K562 (cell line): ENCODE data around the gene L3MBTL1. TPM values are rescaled to one million over a fixed set of nuclear protein-coding genes. Genes with fewer than 3 reads are reported as not detected.

Experiments
- ATAC-seq: fragments of 200-7000 bp; cut with Tn5 transposase; 3 replicates; pipeline ENCODE4 v1.9.1; 2020; ENCODE audit warnings: moderate library complexity
- BruUV-seq: library from RNA; stranded (reverse); fragments of 400-500 nt; replicated peaks from 2 replicates; lab custom pipeline; 2021; lab: Mats Ljungman, UMichigan
- CTCF ChIA-PET: fragments of 300-600 bp; formaldehyde crosslinking; extraction: SDS; loops from one replicate; lab custom pipeline; 2021; ENCODE audit warnings: low intra/inter-chr PET ratio; lab: Yijun Ruan, JAX
- POLR2A ChIA-PET: fragments of 300-600, 350-650 bp; sonication (Branson Sonifier 250); formaldehyde crosslinking; extraction: SDS; loops from one replicate; lab custom pipeline; 2021; ENCODE audit warnings: antibody characterized with exemption, inconsistent platforms; lab: Yijun Ruan, JAX
- DNase-seq, 4 experiments: peaks; one replicate each; pipeline versions ENCODE4 v3.0.0 to v3.0.0-alpha.2; 2011 to 2018; ENCODE audit warnings: low spot score in 3 of 4, mixed read lengths in 3 of 4; ENCODE audit errors: extremely low read depth in 1 of 4
- FAIRE-seq: peaks from 2 replicates; lab custom pipeline; 2011; peaks lifted over from hg19 to GRCh38; lab: Jason Lieb, UNC
- H2AFZ ChIP-seq: 2 replicates; pipeline ENCODE4 v1.6.0; 2011; ENCODE audit warnings: low read depth, low read length, control low read depth, inconsistent platforms
- H3K27ac ChIP-seq: fragments of 200-600 bp; 3 replicates; pipeline ENCODE4 v1.8.0; 2011; ENCODE audit warnings: low read depth, mild to moderate bottlenecking, control low read depth, inconsistent platforms, low read length, moderate library complexity, mixed read lengths; ENCODE audit errors: extremely low read depth
- H3K27me3 ChIP-seq, 2 experiments: fragments of 300-600 bp in 1 of 2; 2 replicates in 1 of 2; 3 replicates in 1 of 2; pipeline versions ENCODE4 v1.6.0 to v1.8.0; 2011; ENCODE audit warnings: inconsistent platforms in 2 of 2, low read length in 2 of 2, mild to moderate bottlenecking in 1 of 2, mixed read lengths in 1 of 2, moderate library complexity in 1 of 2; ENCODE audit not compliant: control insufficient read depth in 2 of 2, insufficient read depth in 2 of 2
- H3K36me3 ChIP-seq: fragments of 300-600 bp; 3 replicates; pipeline ENCODE4 v1.8.0; 2011; ENCODE audit warnings: mild to moderate bottlenecking, low read length, inconsistent platforms; ENCODE audit not compliant: control insufficient read depth, insufficient read depth
- H3K4me1 ChIP-seq, 2 experiments: fragments of 200-600 bp in 1 of 2; replicated peaks in 1 of 2; 2 replicates in 1 of 2; 3 replicates in 1 of 2; pipeline versions ENCODE4 v1.5.1 to v1.8.0; 2011; ENCODE audit warnings: inconsistent platforms in 2 of 2, low read length in 2 of 2, mild to moderate bottlenecking in 1 of 2, mixed read lengths in 1 of 2, moderate library complexity in 1 of 2; ENCODE audit not compliant: control insufficient read depth in 2 of 2, insufficient read depth in 2 of 2
- H3K4me2 ChIP-seq: 2 replicates; pipeline ENCODE4 v1.6.1; 2011; ENCODE audit warnings: low read length, control low read depth, inconsistent platforms, mixed read lengths; ENCODE audit not compliant: insufficient read depth
- H3K4me3 ChIP-seq: fragments of 200-600 bp; sonication (generic), shearing (Covaris generic); 2 replicates; pipeline ENCODE4 v1.5.1; 2016; ENCODE audit warnings: control low read depth, inconsistent platforms
- H3K79me2 ChIP-seq: fragments of 200-600 bp; 3 replicates; pipeline ENCODE4 v1.8.0; 2011; ENCODE audit warnings: low read length, inconsistent platforms; ENCODE audit not compliant: control insufficient read depth, insufficient read depth
- H3K9ac ChIP-seq, 2 experiments: 2 replicates each; pipeline versions ENCODE4 v1.6.0 to v1.6.1; 2011; ENCODE audit warnings: low read depth in 2 of 2, low read length in 2 of 2, control low read depth in 1 of 2, inconsistent platforms in 1 of 2, mild to moderate bottlenecking in 1 of 2, mixed read lengths in 1 of 2; ENCODE audit not compliant: insufficient read depth in 1 of 2
- H3K9me1 ChIP-seq: one replicate; pipeline ENCODE4 v1.6.0; 2011; ENCODE audit warnings: inconsistent platforms, mild to moderate bottlenecking, low read length, moderate library complexity; ENCODE audit not compliant: control insufficient read depth, insufficient read depth
- H3K9me3 ChIP-seq: replicated peaks from 2 replicates; pipeline ENCODE4 v1.5.1; 2011; ENCODE audit warnings: low read depth, low read length, inconsistent platforms; ENCODE audit not compliant: control insufficient read depth, insufficient read depth
- H4K20me1 ChIP-seq: replicated peaks from 2 replicates; pipeline ENCODE4 v1.6.1; 2011; ENCODE audit warnings: low read length, inconsistent platforms, mixed read lengths; ENCODE audit not compliant: control insufficient read depth, insufficient read depth
- CEBPB ChIP-seq: fragments of 450-650 bp; IDR thresholded peaks from 2 replicates; pipeline ENCODE4 v1.6.1; 2016; ENCODE audit warnings: missing genetic modification characterization, missing compliant biosample characterization
- HSF4 ChIP-seq: fragments of 250-450 bp; sonication (Bioruptor Pico); IDR thresholded peaks from 2 replicates; pipeline ENCODE4 v2.1.2; 2022; ENCODE audit warnings: mild to moderate bottlenecking, moderate library complexity, borderline replicate concordance
- MLLT1 ChIP-seq, 2 experiments: fragments of 450-650 bp; IDR thresholded peaks; 2 replicates each; pipeline ENCODE4 v1.6.1; 2016
- NEUROD1 ChIP-seq: fragments of 150-350 bp; IDR thresholded peaks from 2 replicates; pipeline ENCODE4 v1.6.1; 2014; ENCODE audit warnings: borderline replicate concordance, low read length, low read depth; ENCODE audit not compliant: partially characterized antibody
- PRMT5 ChIP-seq: sonication (generic); formaldehyde crosslinking; IDR thresholded peaks from 2 replicates; pipeline ENCODE4 v1.5.0; 2020; ENCODE audit warnings: missing genetic modification reagents
- RBM15 ChIP-seq: fragments of 200-400 bp; formaldehyde crosslinking; IDR thresholded peaks from 2 replicates; pipeline ENCODE4 v1.6.1; 2018; ENCODE audit warnings: mild to moderate bottlenecking, low read length, moderate library complexity; ENCODE audit not compliant: insufficient read depth
- TOE1 ChIP-seq, 2 experiments: fragments of 450-650 bp in 1 of 2; sonication (generic) in 1 of 2; formaldehyde crosslinking in 1 of 2; IDR thresholded peaks; 2 replicates each; pipeline versions ENCODE4 v1.7.1 to v1.8.0; 2016 to 2022; ENCODE audit warnings: borderline replicate concordance in 2 of 2, mild to moderate bottlenecking in 2 of 2, antibody characterized with exemption in 1 of 2, inconsistent platforms in 1 of 2, low read depth in 1 of 2, missing genetic modification reagents in 1 of 2, moderate library complexity in 1 of 2
- ZBTB49 ChIP-seq: sonication (generic); formaldehyde crosslinking; IDR thresholded peaks from 2 replicates; pipeline ENCODE4 v1.8.0; 2022; ENCODE audit warnings: missing genetic modification reagents, mild to moderate bottlenecking, borderline replicate concordance
- WGBS: fragments of 100-300 bp; shearing (Covaris generic); methylation state at CpG from one replicate; pipeline ENCODE4 v1.1.6; 2016; ENCODE audit warnings: low coverage, mixed read lengths; ENCODE audit not compliant: insufficient coverage; ENCODE audit errors: missing lambda C conversion rate; 5-methylcytosine and 5-hydroxymethylcytosine counted together
- in situ Hi-C: fragments of 300-500 bp; cut with MboI; formaldehyde crosslinking; loops from 4 replicates; pipeline ENCODE4 v1.15.0; 2018; ENCODE audit warnings: inconsistent platforms, mixed read lengths
- intact Hi-C: fragments of 100-400 bp; cut with micrococcal nuclease; formaldehyde crosslinking; loops from 2 replicates; pipeline ENCODE4 v1.14.2; 2022
- polyA plus RNA-seq, 8 experiments: library from polyadenylated mRNA; depleted of rRNA in 4 of 8; stranded (reverse) in 5 of 8; unstranded in 3 of 8; fragments of >200 nt; fragmentation: Nextera tagmentation in 2 of 8; fragmentation: Illumina TruSeq in 1 of 8; extraction: Ambion mirVana in 2 of 8; extraction: Trizol in 1 of 8; gene quantifications; 2 replicates each; pipeline versions ENCODE4 v1.2.1 to v1.2.3, GENCODE V29; 2011 to 2014; ENCODE audit warnings: inconsistent platforms in 1 of 8, missing spikeins in 1 of 8
- total RNA-seq, 7 experiments: library from RNA; depleted of rRNA in 6 of 7; stranded (reverse); fragments of >200 nt in 6 of 7; fragmentation: Illumina TruSeq in 2 of 7; extraction: Trizol in 2 of 7; gene quantifications; 2 replicates each; pipeline versions ENCODE4 v1.2.1 to v1.2.3, GENCODE V29; 2011 to 2021; ENCODE audit warnings: low replicate concordance in 1 of 7
- TF ChIP-seq, protein P1 (sequence below): fragments of 250-450 bp; sonication (Bioruptor Pico); IDR thresholded peaks from 2 replicates; pipeline ENCODE4 v1.5.0; 2021; ENCODE audit warnings: mild to moderate bottlenecking, borderline replicate concordance

The L3MBTL1 gene
- total and polyA plus RNA-seq, 9 of the 15 experiments (the other 6 are each of a cell fraction or from before 2014, with no cell fraction given) = 0.77 to 10.0 (median 4.4) TPM

DNA sequence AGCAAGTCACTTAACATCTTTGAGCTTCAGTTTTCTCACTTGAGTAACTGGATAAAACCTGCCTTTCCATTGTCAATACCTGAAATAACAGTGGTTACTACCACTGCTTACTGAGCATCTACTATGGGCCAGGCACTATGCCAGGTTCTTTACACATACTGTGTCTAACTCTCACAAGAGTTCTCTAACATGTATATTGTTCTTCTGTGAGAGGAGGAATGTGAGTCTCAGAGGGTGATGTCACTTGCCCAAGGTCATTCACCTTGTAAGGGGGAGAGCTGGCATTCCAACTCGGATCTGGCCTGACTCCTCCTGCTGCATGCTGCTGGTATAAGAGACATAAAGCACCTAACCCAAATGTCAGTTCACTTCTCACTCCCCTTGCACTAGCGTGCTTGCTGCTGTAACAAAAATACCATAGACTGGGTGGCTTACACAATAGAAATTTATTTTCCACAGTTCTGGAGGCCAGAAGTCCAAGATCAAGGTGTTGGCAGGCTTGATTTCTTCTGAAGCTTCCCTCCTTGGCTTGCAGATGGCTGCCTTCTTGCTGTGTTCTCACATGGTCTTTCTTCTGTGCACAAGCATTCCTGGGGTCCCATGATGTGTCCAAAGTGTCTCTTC, 29.4 kb downstream of the L3MBTL1 start (continued):
- TF ChIP-seq ZBTB49 (no peak), PRMT5 (CRISPR knock-in tag) (no peak), HSF4 (CRISPR knock-in tag) (no peak), CEBPB (tag) (no peak)

- no peak overlapping the region for H3K4me3 ChIP-seq
- H3K4me1 ChIP-seq = peaks cover 18 to 24% of the 10 kb centered on the region in 2 experiments; a peak in 4 of 5 replicates
- in situ Hi-C loops = no loop called here
- H2AFZ ChIP-seq = peak overlapping the region; percentile 60
- no peaks in the 10 kb centered on the region for H3K79me2 ChIP-seq
- BruUV-seq = no TSS peak
- no peaks in the 10 kb centered on the region for H4K20me1 ChIP-seq
- peaks cover 6% of the 10 kb centered on the region for H3K9me1 ChIP-seq
- peak; percentile 94 for ATAC-seq
- H3K4me2 ChIP-seq = peak overlapping the region; percentile 74
- CTCF ChIA-PET = interaction anchor here (1.7 to 1.8 kb wide), 2 partner anchors 154 to 156 kb away, joined by 5 to 35 read pairs; no protein-coding TSS in a partner anchor
- peak overlapping the region; percentile 53 to 61; a peak in 3 of 4 replicates for H3K9ac ChIP-seq
- intact Hi-C loops = loop anchor here (1.0 to 10.0 kb wide), 3 partner anchors 91 to 547 kb away; no protein-coding TSS in a partner anchor
- DNase-seq = peak; percentile 75 to 87 (median 82)
- 1% methylated on average over 4 of the region's 4 CpGs for WGBS
- POLR2A ChIA-PET = interaction anchor here (0.5 to 1.5 kb wide), 15 partner anchors 9 to 190 kb away, joined by 3 to 7 read pairs (median 4); partner anchors contain the start of genes IFT52 and SRSF6
- H3K27me3 ChIP-seq = no peaks in the 10 kb centered on the region
- no peaks in the 10 kb centered on the region for H3K9me3 ChIP-seq
- H3K36me3 ChIP-seq = peaks cover 12% of the 10 kb centered on the region; the same call in 2 of the 3 replicates
- FAIRE-seq = peak; percentile 98
- peak overlapping the region; percentile 65 for H3K27ac ChIP-seq
- TF ChIP-seq PRMT5 (CRISPR knock-in tag) (no peak), TOE1 (IDR thresholded peaks at IDR 0.05; ENCODE audit: borderline replicate concordance) (no peak), TOE1 (CRISPR knock-in tag; IDR thresholded peaks at IDR 0.05; ENCODE audit: borderline replicate concordance, low read depth) (no peak), RBM15 (no peak), MLLT1 (IDR thresholded peaks at IDR 0.05) (no peak), NEUROD1 (peak; percentile 54)
- TF ChIP-seq, protein P1, sequence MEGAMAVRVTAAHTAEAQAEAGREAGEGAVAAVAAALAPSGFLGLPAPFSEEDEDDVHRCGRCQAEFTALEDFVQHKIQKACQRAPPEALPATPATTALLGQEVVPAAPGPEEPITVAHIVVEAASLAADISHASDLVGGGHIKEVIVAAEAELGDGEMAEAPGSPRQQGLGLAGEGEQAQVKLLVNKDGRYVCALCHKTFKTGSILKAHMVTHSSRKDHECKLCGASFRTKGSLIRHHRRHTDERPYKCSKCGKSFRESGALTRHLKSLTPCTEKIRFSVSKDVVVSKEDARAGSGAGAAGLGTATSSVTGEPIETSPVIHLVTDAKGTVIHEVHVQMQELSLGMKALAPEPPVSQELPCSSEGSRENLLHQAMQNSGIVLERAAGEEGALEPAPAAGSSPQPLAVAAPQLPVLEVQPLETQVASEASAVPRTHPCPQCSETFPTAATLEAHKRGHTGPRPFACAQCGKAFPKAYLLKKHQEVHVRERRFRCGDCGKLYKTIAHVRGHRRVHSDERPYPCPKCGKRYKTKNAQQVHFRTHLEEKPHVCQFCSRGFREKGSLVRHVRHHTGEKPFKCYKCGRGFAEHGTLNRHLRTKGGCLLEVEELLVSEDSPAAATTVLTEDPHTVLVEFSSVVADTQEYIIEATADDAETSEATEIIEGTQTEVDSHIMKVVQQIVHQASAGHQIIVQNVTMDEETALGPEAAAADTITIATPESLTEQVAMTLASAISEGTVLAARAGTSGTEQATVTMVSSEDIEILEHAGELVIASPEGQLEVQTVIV (CRISPR knock-in tag) = no peak
These were observed 30.7 kb downstream of the L3MBTL1 start for GRCh38 chr20:43537921-43538877.
